GM12878 (cell line): Measurements from ENCODE around the gene SMAD5.

Experiments
- CBX3 ChIP-seq: fragments of 200-600 bp; sonication (generic); IDR thresholded peaks from 2 replicates; pipeline ENCODE4 v1.6.1; 2016; ENCODE audit warnings: low read depth, borderline replicate concordance
- CHD2 ChIP-seq: IDR thresholded peaks from 2 replicates; pipeline ENCODE4 v1.6.1; 2011; ENCODE audit warnings: low read depth, low read length, improper control_type of control experiment, borderline replicate concordance
- HDAC2 ChIP-seq: fragments of 200-600 bp; sonication (generic); IDR thresholded peaks from 2 replicates; pipeline ENCODE4 v1.6.1; 2017
- MTA3 ChIP-seq: IDR thresholded peaks from 2 replicates; pipeline ENCODE4 v1.6.1; 2012; ENCODE audit warnings: low read length, inconsistent platforms, borderline replicate concordance
- POLR2A ChIP-seq: IDR thresholded peaks from 2 replicates; pipeline ENCODE4 v1.6.1; 2011; ENCODE audit warnings: low read depth, mild to moderate bottlenecking, low read length
- POLR2AphosphoS5 ChIP-seq: IDR thresholded peaks from 2 replicates; pipeline ENCODE4 v1.6.1; 2011; ENCODE audit warnings: mild to moderate bottlenecking, low read length, inconsistent platforms
- RFX5 ChIP-seq: IDR thresholded peaks from 2 replicates; pipeline ENCODE4 v1.6.1; 2011; ENCODE audit warnings: low read depth, low read length, improper control_type of control experiment
- YY1 ChIP-seq: IDR thresholded peaks from 2 replicates; pipeline ENCODE4 v1.6.1; 2011; ENCODE audit warnings: low read depth, mild to moderate bottlenecking, low read length
- ZNF24 ChIP-seq: fragments of 450-650 bp; IDR thresholded peaks from 2 replicates; pipeline ENCODE4 v1.6.1; 2017; ENCODE audit warnings: antibody characterized with exemption, mild to moderate bottlenecking
- ZNF384 ChIP-seq: IDR thresholded peaks from 2 replicates; pipeline ENCODE4 v1.6.1; 2012; ENCODE audit warnings: low read depth, mild to moderate bottlenecking, low read length, improper control_type of control experiment, borderline replicate concordance
- TF ChIP-seq, protein P1 (sequence below): fragments of 450-650 bp; IDR thresholded peaks from 2 replicates; pipeline ENCODE4 v1.6.1; 2017; ENCODE audit warnings: low read depth, mild to moderate bottlenecking, moderate library complexity
- TF ChIP-seq, protein P2 (sequence below), 3 experiments: IDR thresholded peaks in 2 of 3; conservative IDR thresholded peaks in 1 of 3; 2 replicates each; pipeline ENCODE4 v1.5.1; 2011; ENCODE audit warnings: low read depth in 3 of 3, low read length in 3 of 3, mild to moderate bottlenecking in 3 of 3, control low read depth in 2 of 3, moderate library complexity in 2 of 3, inconsistent platforms in 1 of 3, mixed read lengths in 1 of 3; ENCODE audit not compliant: control insufficient read depth in 2 of 3, insufficient read depth in 1 of 3; ENCODE audit errors: extremely low read depth in 1 of 3
- TF ChIP-seq, protein P3 (sequence below): IDR thresholded peaks from 2 replicates; pipeline ENCODE4 v1.6.1; 2011; ENCODE audit warnings: borderline replicate concordance, low read depth, mild to moderate bottlenecking, moderate library complexity, mixed read lengths, low read length; ENCODE audit not compliant: insufficient read depth; ENCODE audit errors: extremely low read length
- TF ChIP-seq, protein P4 (sequence below): IDR thresholded peaks from 2 replicates; pipeline ENCODE4 v1.6.1; 2012; ENCODE audit warnings: low read depth, low read length, improper control_type of control experiment

DNA sequence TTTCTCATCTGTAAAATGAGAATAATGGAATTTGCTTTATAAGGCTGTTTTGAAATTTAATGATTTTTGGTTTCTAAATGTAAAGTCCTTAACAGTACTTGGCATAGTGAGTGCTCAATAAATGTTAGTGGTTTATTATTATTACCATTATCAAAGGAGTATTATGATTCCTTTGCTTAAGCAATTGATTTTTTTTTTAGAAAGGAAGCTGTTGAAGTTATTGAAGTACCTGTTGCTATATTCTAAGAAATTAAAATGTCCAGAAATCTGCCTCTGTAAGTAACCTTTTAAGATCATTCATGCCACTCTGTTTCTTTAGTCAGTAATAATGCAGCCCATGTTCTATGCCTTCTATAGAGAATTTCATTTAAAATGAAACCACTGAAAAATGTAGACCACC, 15.0 kb downstream of the SMAD5 start:
- TF ChIP-seq HDAC2 = no peak
- TF ChIP-seq, protein P1, sequence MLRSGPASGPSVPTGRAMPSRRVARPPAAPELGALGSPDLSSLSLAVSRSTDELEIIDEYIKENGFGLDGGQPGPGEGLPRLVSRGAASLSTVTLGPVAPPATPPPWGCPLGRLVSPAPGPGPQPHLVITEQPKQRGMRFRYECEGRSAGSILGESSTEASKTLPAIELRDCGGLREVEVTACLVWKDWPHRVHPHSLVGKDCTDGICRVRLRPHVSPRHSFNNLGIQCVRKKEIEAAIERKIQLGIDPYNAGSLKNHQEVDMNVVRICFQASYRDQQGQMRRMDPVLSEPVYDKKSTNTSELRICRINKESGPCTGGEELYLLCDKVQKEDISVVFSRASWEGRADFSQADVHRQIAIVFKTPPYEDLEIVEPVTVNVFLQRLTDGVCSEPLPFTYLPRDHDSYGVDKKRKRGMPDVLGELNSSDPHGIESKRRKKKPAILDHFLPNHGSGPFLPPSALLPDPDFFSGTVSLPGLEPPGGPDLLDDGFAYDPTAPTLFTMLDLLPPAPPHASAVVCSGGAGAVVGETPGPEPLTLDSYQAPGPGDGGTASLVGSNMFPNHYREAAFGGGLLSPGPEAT = no peak
- TF ChIP-seq, protein P2, sequence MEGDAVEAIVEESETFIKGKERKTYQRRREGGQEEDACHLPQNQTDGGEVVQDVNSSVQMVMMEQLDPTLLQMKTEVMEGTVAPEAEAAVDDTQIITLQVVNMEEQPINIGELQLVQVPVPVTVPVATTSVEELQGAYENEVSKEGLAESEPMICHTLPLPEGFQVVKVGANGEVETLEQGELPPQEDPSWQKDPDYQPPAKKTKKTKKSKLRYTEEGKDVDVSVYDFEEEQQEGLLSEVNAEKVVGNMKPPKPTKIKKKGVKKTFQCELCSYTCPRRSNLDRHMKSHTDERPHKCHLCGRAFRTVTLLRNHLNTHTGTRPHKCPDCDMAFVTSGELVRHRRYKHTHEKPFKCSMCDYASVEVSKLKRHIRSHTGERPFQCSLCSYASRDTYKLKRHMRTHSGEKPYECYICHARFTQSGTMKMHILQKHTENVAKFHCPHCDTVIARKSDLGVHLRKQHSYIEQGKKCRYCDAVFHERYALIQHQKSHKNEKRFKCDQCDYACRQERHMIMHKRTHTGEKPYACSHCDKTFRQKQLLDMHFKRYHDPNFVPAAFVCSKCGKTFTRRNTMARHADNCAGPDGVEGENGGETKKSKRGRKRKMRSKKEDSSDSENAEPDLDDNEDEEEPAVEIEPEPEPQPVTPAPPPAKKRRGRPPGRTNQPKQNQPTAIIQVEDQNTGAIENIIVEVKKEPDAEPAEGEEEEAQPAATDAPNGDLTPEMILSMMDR (IDR thresholded peaks at IDR 0.05 in 2 of 3, conservative IDR thresholded peaks at IDR 0.05 in 1 of 3; ENCODE audit: control insufficient read depth in 2 of 3, extremely low read depth in 1 of 3, insufficient read depth in 1 of 3, low read depth in 3 of 3, low read length in 3 of 3) = no peak
- TF ChIP-seq, protein P3, sequence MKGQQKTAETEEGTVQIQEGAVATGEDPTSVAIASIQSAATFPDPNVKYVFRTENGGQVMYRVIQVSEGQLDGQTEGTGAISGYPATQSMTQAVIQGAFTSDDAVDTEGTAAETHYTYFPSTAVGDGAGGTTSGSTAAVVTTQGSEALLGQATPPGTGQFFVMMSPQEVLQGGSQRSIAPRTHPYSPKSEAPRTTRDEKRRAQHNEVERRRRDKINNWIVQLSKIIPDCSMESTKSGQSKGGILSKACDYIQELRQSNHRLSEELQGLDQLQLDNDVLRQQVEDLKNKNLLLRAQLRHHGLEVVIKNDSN = no peak
- TF ChIP-seq, protein P4, sequence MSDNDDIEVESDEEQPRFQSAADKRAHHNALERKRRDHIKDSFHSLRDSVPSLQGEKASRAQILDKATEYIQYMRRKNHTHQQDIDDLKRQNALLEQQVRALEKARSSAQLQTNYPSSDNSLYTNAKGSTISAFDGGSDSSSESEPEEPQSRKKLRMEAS = no peak
- no peak for TF ChIP-seq CHD2
- TF ChIP-seq ZNF384 = no peak
- no peak for TF ChIP-seq POLR2A
- no peak for TF ChIP-seq ZNF24
- TF ChIP-seq YY1 = no peak
- no peak for TF ChIP-seq CBX3
- no peak for TF ChIP-seq POLR2AphosphoS5
- no peak for TF ChIP-seq MTA3
- TF ChIP-seq RFX5 = no peak
